HG03521 (cell line): ENCODE results near the gene GAREM2.
A peak's percentile ranks its signal among the peaks of the same experiment; 100 is the strongest.

Experiments
- ATAC-seq: cut with Tn5 transposase; IDR thresholded peaks from one replicate; pipeline ENCODE4 v1.9.1; 2021; ENCODE audit warnings: mild to moderate bottlenecking, moderate library complexity; ENCODE audit not compliant: unreplicated experiment

The GAREM2 gene

DNA sequence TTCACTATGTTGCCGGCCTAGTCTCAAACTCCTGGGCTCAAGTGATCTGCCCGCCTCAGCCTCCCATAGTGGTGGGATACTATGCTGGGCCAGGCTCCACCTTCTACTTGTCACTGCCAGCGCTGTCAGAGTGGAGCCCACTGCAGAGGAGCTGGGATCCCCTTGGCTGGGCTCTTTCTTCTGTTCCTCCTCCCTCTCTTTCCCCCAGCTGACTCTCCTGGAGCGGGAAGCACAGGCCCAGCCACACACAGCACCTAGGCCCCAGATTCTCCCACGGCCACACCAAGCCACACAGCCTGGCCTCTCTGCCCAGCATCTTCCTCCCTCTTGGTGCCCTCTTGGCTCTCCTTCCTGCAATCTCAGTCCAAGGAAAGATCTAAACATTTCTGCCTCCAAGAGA is 3.7 kb upstream of the GAREM2 start:
- ATAC-seq: no peak

DNA sequence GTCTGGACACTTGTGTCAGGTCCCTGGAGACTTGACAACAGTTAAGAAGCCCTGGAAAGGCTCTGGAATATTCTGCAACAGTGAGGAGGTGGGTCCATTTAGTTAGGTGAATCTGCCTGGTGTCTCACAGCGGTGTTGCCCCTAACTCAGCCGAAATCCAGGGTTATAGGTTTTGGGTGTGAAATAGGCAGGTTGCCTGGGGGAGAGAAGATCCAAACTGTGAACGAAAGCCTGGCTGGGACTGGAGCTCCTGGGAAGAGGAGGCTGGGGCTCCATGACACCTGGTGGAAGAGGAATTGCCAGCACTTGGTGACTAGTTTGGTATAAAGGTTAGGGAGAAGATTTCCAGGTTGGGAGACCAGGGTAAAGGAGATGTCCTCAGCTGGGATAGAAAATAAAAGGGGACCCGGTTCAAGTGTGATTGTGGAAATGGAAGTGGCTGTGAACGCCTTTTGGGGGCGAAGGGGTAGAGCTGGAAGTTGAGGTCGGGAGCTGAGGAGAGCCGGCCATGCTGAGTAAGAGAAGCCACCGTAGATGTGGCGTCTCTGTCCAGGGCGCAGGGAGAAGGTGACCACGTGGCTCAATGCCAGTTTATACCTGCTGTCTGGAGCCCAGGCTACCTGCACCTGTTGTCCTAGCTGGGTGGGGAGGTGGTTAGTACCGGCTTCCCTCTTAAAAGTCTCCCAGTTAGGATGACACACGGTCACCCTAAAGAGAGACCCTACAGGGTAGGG is 3.0 kb upstream of the GAREM2 start:
- no peak for ATAC-seq

DNA sequence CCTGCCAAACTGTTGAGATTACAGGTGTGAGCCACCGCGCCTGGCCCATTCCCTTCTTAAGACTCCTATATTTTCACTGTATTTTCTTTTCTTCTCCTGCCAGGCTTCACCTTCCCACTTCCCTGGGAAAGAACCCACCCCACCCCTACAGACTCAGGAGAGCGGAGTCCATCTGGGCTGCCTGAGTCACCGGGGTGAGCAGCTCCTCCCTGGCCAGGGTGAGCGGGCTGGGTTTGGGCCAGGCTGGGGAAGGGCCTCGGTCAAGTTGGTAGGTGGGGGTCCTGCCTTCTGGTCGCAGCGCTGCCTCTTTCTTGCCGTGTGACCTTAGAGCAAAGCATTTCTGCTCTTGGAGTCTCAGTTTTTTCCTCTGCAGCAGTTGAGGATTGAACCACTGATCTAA is 2.1 kb upstream of the GAREM2 start:
- ATAC-seq: no peak

DNA sequence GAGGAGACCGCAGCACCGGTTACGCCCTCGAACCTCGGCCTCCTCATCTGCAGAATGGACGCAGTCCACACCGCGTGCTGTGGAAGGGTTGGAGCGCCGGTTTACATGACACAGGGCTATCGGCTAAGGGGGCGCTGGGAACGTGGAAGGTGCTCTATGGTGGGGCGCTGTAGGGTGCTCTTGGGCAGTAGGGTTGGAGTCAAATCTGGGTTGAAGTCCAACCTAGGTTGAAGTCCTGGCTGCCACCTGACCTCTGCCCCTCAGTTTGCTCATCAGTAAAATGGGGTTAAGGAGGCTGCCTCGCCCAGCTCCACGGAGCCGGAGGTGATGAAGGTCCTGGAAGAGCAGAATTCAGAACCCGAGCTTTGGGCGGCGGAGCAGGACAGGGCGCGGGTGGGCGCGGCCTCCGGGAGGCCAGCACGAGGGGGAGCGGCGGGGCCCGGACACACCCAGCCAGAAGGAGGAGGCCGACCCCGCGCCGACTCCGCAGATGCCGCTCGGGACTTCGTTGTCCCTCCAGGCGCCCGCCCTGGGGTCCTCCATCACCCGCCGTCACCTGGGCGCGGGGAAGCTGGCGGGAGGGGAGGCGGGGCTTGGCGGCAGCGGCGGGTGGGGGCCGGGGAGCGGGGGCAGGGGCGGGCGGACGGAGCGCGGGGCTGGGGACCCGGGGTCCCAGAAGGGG is 558 bp upstream of the GAREM2 start:
- ATAC-seq: no peak

DNA sequence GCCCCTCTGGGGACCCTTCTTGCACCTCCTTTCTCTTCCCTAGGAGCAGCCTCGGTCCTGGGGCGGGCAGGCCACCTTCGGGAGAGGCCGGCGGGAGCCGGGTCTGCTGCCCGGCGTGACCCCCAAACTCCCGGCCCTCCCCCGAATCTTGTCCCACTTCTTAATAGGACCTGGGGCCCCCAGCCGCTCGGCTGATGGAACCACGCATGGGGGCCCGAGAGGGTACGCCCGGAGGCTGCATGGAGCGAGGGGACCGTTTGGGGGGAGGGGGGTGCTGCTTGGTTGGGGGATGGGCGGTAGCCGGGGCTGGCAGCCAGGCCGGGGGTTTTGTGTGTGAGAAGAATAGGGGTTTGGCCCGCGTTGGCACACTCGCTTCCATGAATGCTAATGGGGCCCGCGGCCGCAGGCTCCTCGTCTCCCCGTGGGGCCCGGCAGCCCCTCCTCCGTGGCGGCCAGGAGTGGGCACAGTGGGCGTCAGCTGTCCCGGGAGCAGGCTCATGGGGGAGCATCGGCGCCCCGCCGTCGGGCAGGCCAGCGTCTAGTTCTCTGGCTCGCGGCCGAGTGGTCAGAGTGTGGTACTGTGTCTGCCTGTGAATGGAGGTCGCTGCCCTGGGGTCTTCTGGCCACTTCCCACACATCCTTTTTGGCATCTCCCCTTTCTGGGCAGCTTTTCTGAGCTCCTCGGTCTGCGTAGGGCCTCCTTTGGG is 1.0 kb downstream of the GAREM2 start:
- no peak for ATAC-seq

DNA sequence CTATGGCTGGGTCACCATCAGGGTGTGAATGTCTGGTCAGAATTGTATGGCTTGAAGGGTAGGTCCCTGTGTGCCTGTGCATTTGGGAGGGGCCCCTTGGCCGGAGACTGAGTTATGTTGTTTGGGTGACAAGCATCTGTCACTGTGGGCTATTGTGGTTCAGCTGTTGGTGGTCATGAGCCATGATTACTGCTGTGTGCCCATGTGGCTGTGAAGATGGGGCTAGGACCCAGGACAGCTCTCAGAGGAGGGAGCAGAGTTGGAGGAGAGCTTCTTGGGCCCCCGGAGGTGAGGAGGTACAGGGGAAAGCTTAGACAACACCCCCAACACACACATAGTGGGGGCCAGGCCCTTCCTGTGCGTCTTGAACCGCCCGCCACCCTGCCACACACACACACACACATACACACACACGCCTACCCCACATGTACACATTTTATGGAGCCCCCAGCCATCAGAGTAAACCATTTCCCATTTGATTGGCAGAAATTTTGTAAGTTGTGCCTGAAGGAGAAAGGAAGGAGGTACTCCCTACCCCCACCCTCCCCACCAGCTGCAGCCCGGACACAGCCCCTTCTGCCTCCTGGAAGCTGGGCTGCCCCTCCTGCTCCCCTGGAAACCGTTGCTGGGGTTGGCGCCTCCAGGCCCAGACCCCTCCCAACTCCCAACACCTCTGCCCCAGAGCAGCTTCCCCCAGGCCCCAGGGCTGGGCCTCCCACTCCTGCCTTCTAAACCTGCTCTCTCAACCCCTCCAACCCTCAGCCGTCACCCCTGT is 2.0 kb downstream of the GAREM2 start:
- no peak for ATAC-seq

DNA sequence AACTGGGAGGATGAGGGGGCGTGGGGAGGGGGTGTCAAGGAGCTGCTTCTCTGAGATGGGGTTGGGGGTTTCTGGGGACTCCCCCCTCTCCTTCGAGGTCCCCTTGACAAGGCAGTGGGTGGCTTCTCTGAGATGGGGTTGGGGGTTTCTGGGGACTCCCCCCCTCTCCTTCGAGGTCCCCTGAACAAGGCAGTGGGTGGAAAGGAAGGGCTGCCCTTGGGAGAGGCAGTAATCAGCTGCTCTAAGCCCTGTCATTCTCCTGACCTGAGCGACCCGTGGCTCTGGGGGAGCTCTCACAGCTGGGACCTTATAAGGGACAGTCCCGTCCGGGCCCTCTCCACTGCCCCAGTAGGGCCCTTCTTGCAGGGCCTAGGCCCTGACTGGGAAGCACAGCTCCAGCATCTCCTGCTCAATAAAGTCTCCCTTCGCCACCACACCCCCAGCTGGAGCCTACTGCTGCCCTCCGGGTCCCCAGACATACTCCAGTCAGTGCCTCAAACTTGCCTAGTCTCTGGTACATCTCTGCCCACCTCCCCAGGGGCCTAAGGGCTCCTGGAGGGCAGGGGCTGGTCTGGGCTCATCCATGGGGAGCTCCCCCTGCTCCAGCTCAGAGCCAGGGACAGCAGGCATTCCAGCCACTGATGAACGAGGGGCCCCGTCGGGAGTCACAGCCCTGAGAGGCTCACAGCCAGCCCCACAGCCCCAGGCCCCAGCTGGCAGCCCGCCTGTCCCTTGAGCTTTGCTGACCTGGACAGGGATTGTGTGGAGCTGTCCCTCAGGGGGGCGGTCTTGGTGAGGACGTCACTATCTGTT is 2.8 kb downstream of the GAREM2 start:
- no peak for ATAC-seq

DNA sequence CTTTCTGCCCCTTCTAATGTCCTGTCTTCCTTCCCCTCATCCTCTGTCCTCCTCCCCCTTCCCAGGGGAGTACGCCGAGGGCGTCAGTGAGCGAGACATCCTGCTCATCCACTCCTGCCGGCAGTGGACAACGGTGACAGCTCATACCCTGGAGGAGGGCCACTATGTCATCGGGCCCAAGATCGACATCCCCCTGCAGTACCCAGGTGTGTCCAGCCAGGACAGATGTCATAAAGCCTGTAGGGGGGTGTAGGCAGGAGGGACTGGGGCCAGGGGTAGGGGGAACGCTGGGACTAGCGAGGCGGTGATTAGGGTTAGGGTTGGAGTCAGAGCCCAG is 3.4 kb downstream of the GAREM2 start:
- no peak for ATAC-seq

DNA sequence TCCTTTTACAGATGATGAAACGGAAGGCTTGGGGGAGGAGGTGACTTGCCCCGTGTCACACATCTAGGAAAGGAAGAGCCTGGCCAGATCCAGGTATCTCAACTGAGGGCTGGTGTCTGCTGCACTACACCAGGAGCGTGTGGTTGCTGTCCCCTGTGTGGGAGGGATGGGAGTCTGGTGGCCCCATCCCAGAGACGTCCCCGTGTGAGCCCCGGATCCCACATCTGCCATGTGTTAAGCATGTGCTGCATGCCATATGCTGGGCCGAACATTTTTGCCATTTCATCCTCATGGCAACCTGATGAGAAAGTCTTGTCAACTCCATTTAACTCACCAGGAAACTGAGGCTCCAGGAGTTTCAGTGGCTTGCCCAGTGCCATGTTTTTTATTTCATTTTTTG is 4.2 kb downstream of the GAREM2 start:
- ATAC-seq: no peak

DNA sequence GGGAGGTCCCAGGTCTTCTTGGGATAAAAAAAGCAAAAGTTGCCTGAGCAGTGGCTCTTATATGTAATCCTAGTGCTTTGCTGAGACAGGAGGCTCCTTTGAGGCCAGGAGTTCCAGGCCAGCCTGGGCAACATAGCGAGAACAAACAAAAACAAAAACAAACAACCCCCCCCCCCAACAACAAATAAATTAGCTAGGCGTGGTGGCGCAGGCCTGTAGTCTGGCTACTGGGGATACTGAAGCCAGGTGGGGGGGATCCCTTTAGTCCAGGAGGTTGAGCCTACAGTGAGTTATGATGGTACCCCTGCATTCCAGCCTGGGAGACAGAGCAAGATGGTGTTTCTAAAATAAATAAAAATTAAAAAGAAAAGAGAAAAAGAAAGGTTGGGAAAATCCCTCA is 5.4 kb downstream of the GAREM2 start:
- no peak for ATAC-seq

DNA sequence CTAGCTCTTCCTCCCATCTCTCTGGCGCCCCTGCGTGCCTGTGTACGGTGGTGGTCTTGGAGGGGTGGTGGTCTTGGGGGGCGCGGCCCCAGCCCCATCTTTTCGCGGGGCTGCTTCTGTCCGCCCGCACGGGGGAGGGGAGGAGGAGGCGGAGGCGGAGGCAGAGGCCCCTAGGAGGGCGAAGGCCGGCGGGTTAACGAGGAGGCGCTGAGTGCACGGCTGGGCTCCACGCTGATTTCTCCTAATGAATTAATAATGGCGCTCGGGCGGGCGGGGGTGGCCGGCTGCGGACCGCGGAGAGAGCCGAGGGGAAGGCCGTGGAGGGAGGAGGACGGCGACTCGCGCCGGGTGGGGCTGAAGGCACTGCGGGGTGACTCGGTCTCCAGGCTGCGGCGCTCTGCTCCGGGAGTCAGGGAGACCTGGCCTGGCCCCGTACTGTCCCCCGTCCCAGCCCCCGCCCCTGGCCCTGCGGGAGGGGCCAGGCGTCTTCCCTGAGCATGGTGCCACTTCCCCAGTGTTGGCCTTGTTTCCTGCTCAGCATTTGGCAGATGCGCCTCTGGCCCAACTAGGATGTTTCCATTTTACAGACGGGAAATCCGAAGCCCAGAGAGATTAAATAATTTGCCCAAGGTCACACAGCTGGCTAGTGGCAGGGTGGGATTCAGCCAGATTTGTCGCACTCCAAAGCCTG is 6.0 kb downstream of the GAREM2 start:
- ATAC-seq: no peak

DNA sequence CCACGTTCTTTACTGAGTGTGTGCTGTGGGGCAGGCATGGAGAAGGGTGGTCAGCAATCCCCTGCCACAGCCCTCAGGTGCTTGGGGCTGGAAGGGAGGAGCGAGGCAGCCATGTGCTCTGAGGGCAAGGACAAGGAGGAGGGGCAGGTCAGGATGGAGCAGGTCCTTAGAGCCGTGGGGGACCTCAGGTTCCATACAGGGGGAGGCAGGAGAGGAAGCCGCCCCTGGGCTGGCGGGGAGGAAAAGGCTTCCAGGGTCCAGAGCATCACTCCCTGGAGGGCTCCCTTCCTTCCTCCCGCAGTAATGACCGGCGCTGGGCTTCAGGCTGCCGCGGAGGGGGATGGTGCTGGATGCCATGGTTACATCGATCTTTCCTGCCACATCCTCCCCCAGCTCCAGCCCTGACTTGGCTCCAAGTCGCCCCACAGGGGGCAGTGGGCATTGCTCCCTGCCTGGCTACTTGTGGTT is 6.6 kb downstream of the GAREM2 start:
- no peak for ATAC-seq

DNA sequence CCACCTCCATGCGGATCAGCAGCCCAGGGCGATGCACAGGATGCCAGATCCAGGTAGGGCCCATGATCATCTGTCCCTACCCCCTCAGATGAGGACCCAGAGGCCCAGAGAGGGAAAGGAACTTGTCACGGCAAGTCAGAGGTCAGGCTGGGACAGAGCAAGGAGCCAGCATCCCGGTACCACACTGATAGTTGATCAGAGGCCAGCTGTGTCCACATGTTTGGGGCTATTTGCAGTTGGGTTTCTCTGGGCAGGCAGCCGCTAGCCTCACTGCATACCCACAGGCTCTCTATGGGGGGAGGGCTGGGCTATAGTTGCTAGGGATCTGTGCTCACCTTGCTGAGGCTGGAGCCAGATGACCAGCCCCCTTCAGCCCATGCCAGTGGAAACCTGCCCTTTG is 9.6 kb downstream of the GAREM2 start:
- no peak for ATAC-seq

DNA sequence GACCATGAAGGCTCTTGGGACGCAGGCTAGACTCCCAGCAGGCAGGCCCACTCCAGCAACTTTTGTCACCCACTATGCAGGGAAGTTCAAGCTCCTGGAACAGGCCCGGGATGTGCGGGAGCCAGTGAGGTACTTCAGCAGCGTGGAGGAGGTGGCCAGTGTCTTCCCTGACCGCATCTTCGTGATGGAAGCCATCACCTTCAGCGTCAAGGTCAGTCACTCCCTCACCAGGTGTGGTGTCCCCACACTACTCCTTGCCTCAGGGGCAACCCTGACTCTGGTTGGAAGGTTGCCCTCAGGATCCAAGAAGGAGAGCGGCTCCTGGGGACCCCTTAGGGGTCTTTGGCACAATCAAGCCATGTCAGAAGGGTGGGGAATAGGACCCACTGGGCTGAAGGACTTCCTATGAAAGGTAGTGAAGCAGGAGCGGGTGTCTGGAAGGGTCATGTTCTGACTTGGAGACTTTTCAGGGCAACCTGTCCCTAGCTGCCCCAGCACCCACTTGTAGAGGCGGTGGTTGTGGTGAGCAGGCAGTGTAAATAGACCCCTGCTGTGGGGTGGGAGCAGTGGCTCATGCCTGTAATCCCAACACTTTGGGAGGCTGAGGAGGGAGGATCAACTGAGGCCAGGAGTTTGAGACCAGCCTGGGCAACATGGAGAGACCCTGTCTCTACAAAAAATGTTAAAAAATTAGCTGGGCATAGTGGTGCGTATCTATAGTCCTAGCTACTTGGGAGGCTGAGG is 10.2 kb downstream of the GAREM2 start:
- ATAC-seq: no peak

DNA sequence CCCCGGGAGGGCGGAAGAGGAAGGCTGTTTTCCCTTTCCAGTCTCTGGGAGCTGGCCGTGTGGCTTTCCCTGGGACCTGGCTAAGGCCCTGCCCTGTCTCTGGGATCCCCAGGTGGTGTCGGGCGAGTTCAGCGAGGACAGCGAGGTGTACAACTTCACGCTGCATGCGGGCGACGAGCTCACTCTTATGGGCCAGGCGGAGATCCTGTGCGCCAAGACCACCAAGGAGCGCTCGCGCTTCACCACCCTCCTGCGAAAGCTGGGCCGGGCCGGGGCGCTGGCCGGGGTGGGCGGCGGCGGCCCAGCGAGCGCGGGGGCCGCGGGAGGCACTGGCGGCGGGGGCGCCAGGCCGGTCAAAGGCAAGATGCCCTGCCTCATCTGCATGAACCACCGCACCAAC is 11.2 kb downstream of the GAREM2 start:
- ATAC-seq: no peak

DNA sequence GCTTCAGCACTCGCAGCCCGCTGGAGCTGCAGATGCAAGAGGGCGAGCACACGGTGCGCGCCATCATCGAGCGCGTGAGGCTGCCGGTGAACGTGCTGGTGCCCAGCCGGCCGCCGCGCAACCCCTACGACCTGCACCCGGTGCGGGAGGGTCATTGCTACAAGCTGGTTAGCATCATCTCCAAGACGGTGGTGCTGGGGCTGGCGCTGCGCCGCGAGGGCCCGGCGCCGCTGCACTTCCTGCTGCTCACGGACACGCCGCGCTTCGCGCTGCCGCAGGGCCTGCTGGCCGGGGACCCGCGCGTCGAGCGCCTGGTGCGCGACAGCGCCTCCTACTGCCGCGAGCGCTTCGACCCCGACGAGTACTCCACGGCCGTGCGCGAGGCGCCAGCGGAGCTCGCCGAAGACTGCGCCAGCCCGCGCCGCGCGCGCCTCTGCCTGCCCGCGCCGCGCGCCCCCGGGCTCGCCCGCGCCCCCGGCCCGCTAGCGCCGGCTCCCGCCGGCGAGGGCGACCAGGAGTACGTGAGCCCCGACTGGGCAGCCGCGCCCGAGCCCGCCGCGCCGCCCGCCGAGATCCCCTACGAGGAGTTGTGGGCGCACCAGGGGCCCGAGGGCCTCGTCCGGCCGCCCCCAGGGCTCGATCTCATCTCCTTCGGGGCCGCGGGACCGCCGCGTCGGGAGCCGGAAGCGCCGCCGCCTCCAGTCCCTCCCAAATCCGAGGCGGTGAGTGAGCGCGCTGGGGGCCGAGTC is 11.8 kb downstream of the GAREM2 start:
- ATAC-seq: peak; percentile 80

DNA sequence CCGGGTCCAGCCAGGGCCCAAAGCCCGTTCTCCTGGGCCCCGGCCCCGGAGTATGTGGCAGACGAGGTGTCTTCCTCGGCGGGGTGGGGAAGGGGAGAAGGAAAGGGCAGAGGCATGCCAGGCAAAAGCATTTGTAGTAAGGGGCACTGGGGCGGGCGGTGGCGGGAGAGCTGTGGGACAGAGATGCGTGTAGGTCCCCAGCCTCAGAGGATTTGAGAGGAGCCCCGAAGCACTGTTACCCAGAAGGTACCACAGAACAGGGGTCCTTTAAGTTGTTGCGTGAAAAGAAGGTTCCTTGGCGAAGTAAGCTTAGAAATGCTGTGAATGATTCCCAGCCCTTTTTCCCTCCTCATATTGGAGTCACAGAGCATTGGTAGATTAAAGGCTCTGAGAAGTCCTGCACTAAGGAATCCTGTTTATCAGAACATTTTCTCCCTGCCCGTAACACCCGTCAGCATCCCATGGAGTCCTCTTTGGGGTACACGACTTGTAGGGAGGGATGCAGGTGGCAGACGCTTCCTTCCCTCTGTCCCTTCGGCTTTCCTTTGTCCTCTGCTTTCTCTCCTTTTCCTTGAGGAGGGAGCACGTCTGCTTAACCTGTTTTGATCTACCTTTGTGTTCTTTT is 12.5 kb downstream of the GAREM2 start:
- no peak for ATAC-seq
